K562 (cell line): ENCODE data around the gene EGR1. TPM values are rescaled to one million over a fixed set of nuclear protein-coding genes. Genes with fewer than 3 reads are reported as not detected.

Source experiments
- CREB3 ChIP-seq: fragments of 450-650 bp; conservative IDR thresholded peaks from 2 replicates; pipeline ENCODE4 v1.6.1; 2016; ENCODE audit warnings: missing genetic modification characterization, low read depth, mild to moderate bottlenecking, missing compliant biosample characterization, moderate library complexity
- E4F1 ChIP-seq: fragments of 250-450 bp; sonication (Bioruptor Pico); IDR thresholded peaks from 2 replicates; pipeline ENCODE4 v1.5.0; 2021; ENCODE audit warnings: mild to moderate bottlenecking, borderline replicate concordance
- MEIS2 ChIP-seq: fragments of 450-650 bp; IDR thresholded peaks from 2 replicates; pipeline ENCODE4 v1.6.1; 2014; ENCODE audit warnings: mild to moderate bottlenecking; ENCODE audit not compliant: partially characterized antibody
- MGA ChIP-seq: fragments of 450-650 bp; IDR thresholded peaks from 2 replicates; pipeline ENCODE4 v1.6.1; 2016; ENCODE audit warnings: mild to moderate bottlenecking, moderate library complexity
- NR1H2 ChIP-seq: sonication (generic); formaldehyde crosslinking; IDR thresholded peaks from 2 replicates; pipeline ENCODE4 v1.4.0; 2020; ENCODE audit warnings: mild to moderate bottlenecking, missing genetic modification reagents
- POLR2AphosphoS2 ChIP-seq: IDR thresholded peaks from 2 replicates; pipeline ENCODE4 v1.6.1; 2012; ENCODE audit warnings: low read length, improper control_type of control experiment
- SMAD3 ChIP-seq: fragments of 450-650 bp; formaldehyde crosslinking; conservative IDR thresholded peaks from 2 replicates; pipeline ENCODE4 v1.4.0; 2020; ENCODE audit warnings: mild to moderate bottlenecking
- TAL1 ChIP-seq: fragments of 450-650 bp; IDR thresholded peaks from 2 replicates; pipeline ENCODE4 v1.6.1; 2016; ENCODE audit warnings: mild to moderate bottlenecking
- USF2 ChIP-seq: sonication (generic); formaldehyde crosslinking; IDR thresholded peaks from 2 replicates; pipeline ENCODE4 v1.5.0; 2020; ENCODE audit warnings: missing genetic modification reagents
- ZFP30 ChIP-seq: fragments of 250-450 bp; sonication (Bioruptor Pico); IDR thresholded peaks from 2 replicates; pipeline ENCODE4 v1.8.0; 2022; ENCODE audit warnings: moderate library complexity, mild to moderate bottlenecking, inconsistent platforms, borderline replicate concordance
- ZNF165 ChIP-seq: fragments of 250-450 bp; sonication (Bioruptor Pico); IDR thresholded peaks from 2 replicates; pipeline ENCODE4 v1.4.0; 2020; ENCODE audit warnings: borderline replicate concordance
- polyA plus RNA-seq, 8 experiments: library from polyadenylated mRNA; depleted of rRNA in 4 of 8; stranded (reverse) in 5 of 8; unstranded in 3 of 8; fragments of >200 nt; fragmentation: Nextera tagmentation in 2 of 8; fragmentation: Illumina TruSeq in 1 of 8; extraction: Ambion mirVana in 2 of 8; extraction: Trizol in 1 of 8; gene quantifications; 2 replicates each; pipeline versions ENCODE4 v1.2.1 to v1.2.3, GENCODE V29; 2011 to 2014; ENCODE audit warnings: inconsistent platforms in 1 of 8, missing spikeins in 1 of 8
- total RNA-seq, 7 experiments: library from RNA; depleted of rRNA in 6 of 7; stranded (reverse); fragments of >200 nt in 6 of 7; fragmentation: Illumina TruSeq in 2 of 7; extraction: Trizol in 2 of 7; gene quantifications; 2 replicates each; pipeline versions ENCODE4 v1.2.1 to v1.2.3, GENCODE V29; 2011 to 2021; ENCODE audit warnings: low replicate concordance in 1 of 7

Gene EGR1
- total and polyA plus RNA-seq, 9 of the 15 experiments (the other 6 are each of a cell fraction or from before 2014, with no cell fraction given): 1.3 to 132 (median 21.5) TPM

- TF ChIP-seq MGA: peak; percentile 19; the same call in 1 of the 2 replicates
- TF ChIP-seq NR1H2: 0 out of 2 replicates have a peak, but pooled peaks have one; percentile 26
- TF ChIP-seq POLR2AphosphoS2: peak; percentile 98
- no peak for TF ChIP-seq E4F1
- TF ChIP-seq MEIS2: no peak
- TF ChIP-seq USF2 (CRISPR knock-in tag): peak; percentile 50
- TF ChIP-seq TAL1: no peak
- TF ChIP-seq CREB3 (tag): no peak
- TF ChIP-seq SMAD3 (CRISPR knock-in tag): no peak
- no peak for TF ChIP-seq ZFP30
- no peak for TF ChIP-seq ZNF165 (CRISPR knock-in tag)
These were observed 4.5 kb downstream of the EGR1 start (continued) for GRCh38 chr5:138469540-138470321.
